Gastrocnemius medialis (tissue), 4 donors: ENCODE measurements around the gene ENTPD1. TPM values are rescaled to one million over a fixed set of nuclear protein-coding genes. Genes with fewer than 3 reads are reported as not detected.

Experiments
- ATAC-seq, 2 donors: fragments of 150-250 bp; one replicate each; pipeline ENCODE4 v1.9.1; 2016
- DNase-seq, 2 donors: peaks; one replicate each; pipeline ENCODE4 v3.0.0-alpha.2; 2019
- H3K27ac ChIP-seq, 4 donors: fragments of 200-600 bp; sonication (generic); 1 replicate in 1 of 4; 2 replicates in 3 of 4; pipeline ENCODE4 v1.5.1; 2016 to 2018; ENCODE audit warnings: mild to moderate bottlenecking in 2 of 4, moderate library complexity in 1 of 4
- H3K27me3 ChIP-seq, 3 donors: fragments of 200-600 bp; sonication (generic) in 2 of 3; 1 replicate in 1 of 3; 2 replicates in 2 of 3; pipeline versions ENCODE4 v1.5.1 to v1.6.0; 2016 to 2019; ENCODE audit warnings: mild to moderate bottlenecking in 1 of 3, moderate library complexity in 1 of 3
- H3K36me3 ChIP-seq, 2 donors: fragments of 200-600 bp; sonication (generic) in 1 of 2; one replicate each; pipeline ENCODE4 v1.5.1; 2017 to 2018
- H3K4me1 ChIP-seq, 2 donors: fragments of 200-600 bp; sonication (generic) in 1 of 2; one replicate each; pipeline ENCODE4 v1.5.1; 2016 to 2017; ENCODE audit warnings: mild to moderate bottlenecking in 2 of 2
- H3K4me3 ChIP-seq, 4 donors: fragments of 200-600 bp; sonication (generic) in 3 of 4; 1 replicate in 1 of 4; 2 replicates in 3 of 4; pipeline ENCODE4 v1.5.1; 2016 to 2019; ENCODE audit warnings: mild to moderate bottlenecking in 2 of 4
- H3K9me3 ChIP-seq, 3 donors: fragments of 200-600 bp; sonication (generic) in 2 of 3; 1 replicate in 1 of 3; 2 replicates in 2 of 3; pipeline ENCODE4 v1.5.1; 2016 to 2019
- POLR2A ChIP-seq, 2 donors: fragments of 450-650 bp; IDR thresholded peaks; one replicate each; pipeline ENCODE4 v1.6.1; 2017; ENCODE audit warnings: antibody characterized with exemption in 2 of 2, mild to moderate bottlenecking in 2 of 2, moderate library complexity in 2 of 2
- in situ Hi-C, 4 donors: fragments of 200-750 bp; cut with MboI; loops; one replicate each; pipeline versions ENCODE4 v1.15.0 to v1.8.0; 2017; ENCODE audit warnings: low sequenced_read_pairs in 4 of 4
- intact Hi-C: fragments of 100-400 bp; cut with DNase I; formaldehyde crosslinking; loops from one replicate; pipeline ENCODE4 v1.15.1; 2023; ENCODE audit warnings: low total_unique reads
- total RNA-seq, 4 donors: library from RNA; depleted of rRNA; stranded (reverse); fragments of >200 nt; gene quantifications; one replicate each; pipeline versions ENCODE4 v1.1.0 to v1.2.3, GENCODE V29; 2016
- TF ChIP-seq, protein P1 (sequence below), 5 experiments: fragments of 450-650 bp in 3 of 5; fragments of 200-600 bp in 2 of 5; sonication (generic) in 2 of 5; IDR thresholded peaks in 4 of 5; conservative IDR thresholded peaks in 1 of 5; 1 replicate in 4 of 5; 2 replicates in 1 of 5; pipeline ENCODE4 v1.5.1; 2016 to 2019; ENCODE audit warnings: antibody characterized with exemption in 5 of 5, mild to moderate bottlenecking in 3 of 5, moderate library complexity in 3 of 5

ENTPD1 gene
- total RNA-seq, 4 donors from 2014 or later, result 1.7 to 6.9 (median 3.8) TPM

GRCh38 chr10:95819620-95820329 is 63.8 kb downstream of the ENTPD1 start:
- no peak for ATAC-seq
- no peak for DNase-seq
- intact Hi-C loops (no loop called here), in situ Hi-C loops (no loop called here)
- Histone ChIP-seq H3K27ac (no peak overlapping the region), H3K4me1 (no peaks in the 10 kb centered on the region), H3K27me3 (no peaks in the 10 kb centered on the region), H3K9me3 (no peaks in the 10 kb centered on the region), H3K4me3 (no peak overlapping the region), H3K36me3 (no peaks in the 10 kb centered on the region)
- TF ChIP-seq, protein P1, sequence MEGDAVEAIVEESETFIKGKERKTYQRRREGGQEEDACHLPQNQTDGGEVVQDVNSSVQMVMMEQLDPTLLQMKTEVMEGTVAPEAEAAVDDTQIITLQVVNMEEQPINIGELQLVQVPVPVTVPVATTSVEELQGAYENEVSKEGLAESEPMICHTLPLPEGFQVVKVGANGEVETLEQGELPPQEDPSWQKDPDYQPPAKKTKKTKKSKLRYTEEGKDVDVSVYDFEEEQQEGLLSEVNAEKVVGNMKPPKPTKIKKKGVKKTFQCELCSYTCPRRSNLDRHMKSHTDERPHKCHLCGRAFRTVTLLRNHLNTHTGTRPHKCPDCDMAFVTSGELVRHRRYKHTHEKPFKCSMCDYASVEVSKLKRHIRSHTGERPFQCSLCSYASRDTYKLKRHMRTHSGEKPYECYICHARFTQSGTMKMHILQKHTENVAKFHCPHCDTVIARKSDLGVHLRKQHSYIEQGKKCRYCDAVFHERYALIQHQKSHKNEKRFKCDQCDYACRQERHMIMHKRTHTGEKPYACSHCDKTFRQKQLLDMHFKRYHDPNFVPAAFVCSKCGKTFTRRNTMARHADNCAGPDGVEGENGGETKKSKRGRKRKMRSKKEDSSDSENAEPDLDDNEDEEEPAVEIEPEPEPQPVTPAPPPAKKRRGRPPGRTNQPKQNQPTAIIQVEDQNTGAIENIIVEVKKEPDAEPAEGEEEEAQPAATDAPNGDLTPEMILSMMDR (IDR thresholded peaks at IDR 0.05 in 4 of 5, conservative IDR thresholded peaks at IDR 0.05 in 1 of 5), result no peak

GRCh38 chr10:95820363-95820762 is 64.4 kb downstream of the ENTPD1 start:
- intact Hi-C loops, result no loop called here
- no peaks in the 10 kb centered on the region for H3K9me3 ChIP-seq
- no peaks in the 10 kb centered on the region for H3K27me3 ChIP-seq
- no peaks in the 10 kb centered on the region for H3K4me1 ChIP-seq
- no peak for ATAC-seq
- H3K4me3 ChIP-seq, result no peak overlapping the region
- TF ChIP-seq POLR2A (IDR thresholded peaks at IDR 0.05), result no peak
- TF ChIP-seq, protein P1 (IDR thresholded peaks at IDR 0.05 in 4 of 5, conservative IDR thresholded peaks at IDR 0.05 in 1 of 5), result no peak
- no peak for DNase-seq
- H3K36me3 ChIP-seq, result no peaks in the 10 kb centered on the region
- H3K27ac ChIP-seq, result no peak overlapping the region
- in situ Hi-C loops, result no loop called here

DNA sequence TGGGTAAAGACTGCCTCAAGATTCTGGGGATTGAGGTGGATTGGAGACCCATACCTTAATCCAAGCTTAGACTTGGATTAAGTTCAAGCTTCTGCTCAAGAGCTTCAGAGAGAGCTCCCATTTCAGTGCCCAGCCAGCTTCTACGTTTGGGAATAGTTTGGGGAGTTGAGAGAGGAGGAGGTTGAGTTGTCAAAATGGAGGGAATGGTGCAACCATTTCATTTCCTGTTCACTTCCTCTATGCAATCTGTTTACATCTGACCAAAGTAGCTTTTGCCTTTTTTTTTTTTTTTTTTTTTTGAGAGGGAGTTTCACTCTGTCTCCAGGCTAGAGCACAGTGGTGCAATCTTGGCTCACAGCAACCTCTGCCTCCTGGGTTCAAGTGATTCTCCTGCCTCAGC is 65.8 kb downstream of the ENTPD1 start:
- in situ Hi-C loops, result no loop called here
- no peak for ATAC-seq

DNA sequence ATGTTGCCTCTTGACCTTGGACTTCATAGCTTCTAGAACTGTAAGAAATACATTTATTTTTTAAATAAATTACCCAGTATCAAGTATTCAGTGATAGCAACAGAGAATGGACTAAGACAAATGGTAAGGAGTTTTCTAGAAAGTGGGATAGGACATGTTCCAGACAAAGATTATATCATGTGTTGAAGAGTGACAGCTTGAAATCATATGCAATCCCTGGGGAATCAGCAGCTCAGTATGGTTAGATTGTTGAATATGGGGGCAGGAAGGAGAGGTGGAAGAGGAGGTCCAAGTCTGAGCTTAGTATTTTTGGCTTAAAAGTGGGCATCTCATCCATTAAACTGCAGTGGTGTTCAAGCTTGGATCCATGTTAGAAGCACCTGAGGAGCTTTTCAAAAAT is 74.1 kb downstream of the ENTPD1 start:
- H3K4me3 ChIP-seq, result no peak overlapping the region
- H3K4me1 ChIP-seq, result peaks cover 0 to 4% of the 10 kb centered on the region in 2 donors
- TF ChIP-seq POLR2A (IDR thresholded peaks at IDR 0.05), result no peak
- TF ChIP-seq, protein P1 (IDR thresholded peaks at IDR 0.05 in 4 of 5, conservative IDR thresholded peaks at IDR 0.05 in 1 of 5), result no peak
- ATAC-seq, result no peak
- H3K27ac ChIP-seq, result no peak overlapping the region
- in situ Hi-C loops (no loop called here), intact Hi-C loops (no loop called here)
- DNase-seq, result no peak
- no peaks in the 10 kb centered on the region for H3K27me3 ChIP-seq
- no peaks in the 10 kb centered on the region for H3K9me3 ChIP-seq
- H3K36me3 ChIP-seq, result no peaks in the 10 kb centered on the region

More for the DNA sequence above, 65.8 kb downstream of the ENTPD1 start:
- DNase-seq, result no peak
- intact Hi-C loops, result no loop called here
- Histone ChIP-seq H3K4me1 (no peaks in the 10 kb centered on the region), H3K9me3 (no peaks in the 10 kb centered on the region), H3K4me3 (no peak overlapping the region), H3K27me3 (no peaks in the 10 kb centered on the region), H3K27ac (no peak overlapping the region), H3K36me3 (no peaks in the 10 kb centered on the region)
- no peak for TF ChIP-seq POLR2A (IDR thresholded peaks at IDR 0.05)
- TF ChIP-seq, protein P1 (IDR thresholded peaks at IDR 0.05 in 4 of 5, conservative IDR thresholded peaks at IDR 0.05 in 1 of 5), result no peak

GRCh38 chr10:95831076-95831475 is 75.1 kb downstream of the ENTPD1 start:
- Histone ChIP-seq H3K4me1 (peaks cover 0 to 4% of the 10 kb centered on the region in 2 donors), H3K36me3 (no peaks in the 10 kb centered on the region), H3K27ac (no peak overlapping the region), H3K9me3 (no peaks in the 10 kb centered on the region), H3K27me3 (no peaks in the 10 kb centered on the region), H3K4me3 (no peak overlapping the region)
- ATAC-seq (no peak), DNase-seq (no peak)
- intact Hi-C loops (no loop called here), in situ Hi-C loops (no loop called here)
- TF ChIP-seq, protein P1 (IDR thresholded peaks at IDR 0.05 in 4 of 5, conservative IDR thresholded peaks at IDR 0.05 in 1 of 5), result no peak
- TF ChIP-seq POLR2A (IDR thresholded peaks at IDR 0.05), result no peak
